ENCODE results near the gene MYBPC3. TPM values are rescaled to one million over a fixed set of nuclear protein-coding genes. Genes with fewer than 3 reads are reported as not detected.

MYBPC3 gene
- polyA plus RNA-seq, 2 of the 4 experiments (the other 2 are of a cell fraction) = 0.05 to 0.06 TPM

DNA sequence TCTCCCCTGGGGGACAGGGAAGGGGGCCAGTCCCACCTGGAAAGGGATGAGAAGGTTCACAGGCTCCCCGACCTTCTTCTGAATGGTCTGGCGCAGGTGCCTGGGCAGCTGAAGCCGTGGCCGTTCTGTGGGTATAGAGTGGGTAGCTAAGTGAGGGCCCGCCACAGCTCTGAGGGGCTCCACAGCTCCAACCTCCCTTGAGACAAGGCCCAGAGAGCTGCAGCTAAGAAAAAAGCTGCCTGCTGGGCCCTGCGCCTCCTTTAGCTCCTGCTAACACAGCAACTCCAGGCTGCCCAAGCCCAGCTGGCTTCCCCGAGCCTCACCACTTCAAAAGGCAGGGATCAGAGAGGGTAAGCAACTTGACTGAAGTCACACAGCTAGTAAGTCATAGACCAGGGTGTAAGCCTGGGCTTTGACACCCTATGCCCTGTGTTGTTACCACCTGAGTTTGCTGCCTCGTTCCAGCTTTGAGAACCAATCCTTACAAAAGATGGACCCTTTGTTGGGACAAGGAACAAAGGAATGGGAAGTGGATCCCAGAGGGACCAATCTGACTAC, 18.5 kb downstream of the MYBPC3 start:
- WGBS (ENCODE audit: missing lambda C conversion rate) = 86% methylated on average over 6 of the region's 8 CpGs
- Histone ChIP-seq H3K4me1 (peaks cover 10% of the 10 kb centered on the region; the same call in 2 of the 3 replicates), H3K27ac (no peak overlapping the region), H3K9me3 (no peaks in the 10 kb centered on the region), H3K4me2 (no peak overlapping the region), H3K4me3 (no peak overlapping the region)
- POLR2A ChIA-PET = no interaction called here
- DNase-seq (ENCODE audit: low read depth in 1 of 2, low spot score in 1 of 2) (no peak), FAIRE-seq (no peak), ATAC-seq (no peak)
- no peak for TF ChIP-seq NR3C1 (IDR thresholded peaks at IDR 0.05)
- TF ChIP-seq ZFP36 (IDR thresholded peaks at IDR 0.05; ENCODE audit: borderline replicate concordance, partially characterized antibody) = peak; percentile 71
- TF ChIP-seq, protein P1, sequence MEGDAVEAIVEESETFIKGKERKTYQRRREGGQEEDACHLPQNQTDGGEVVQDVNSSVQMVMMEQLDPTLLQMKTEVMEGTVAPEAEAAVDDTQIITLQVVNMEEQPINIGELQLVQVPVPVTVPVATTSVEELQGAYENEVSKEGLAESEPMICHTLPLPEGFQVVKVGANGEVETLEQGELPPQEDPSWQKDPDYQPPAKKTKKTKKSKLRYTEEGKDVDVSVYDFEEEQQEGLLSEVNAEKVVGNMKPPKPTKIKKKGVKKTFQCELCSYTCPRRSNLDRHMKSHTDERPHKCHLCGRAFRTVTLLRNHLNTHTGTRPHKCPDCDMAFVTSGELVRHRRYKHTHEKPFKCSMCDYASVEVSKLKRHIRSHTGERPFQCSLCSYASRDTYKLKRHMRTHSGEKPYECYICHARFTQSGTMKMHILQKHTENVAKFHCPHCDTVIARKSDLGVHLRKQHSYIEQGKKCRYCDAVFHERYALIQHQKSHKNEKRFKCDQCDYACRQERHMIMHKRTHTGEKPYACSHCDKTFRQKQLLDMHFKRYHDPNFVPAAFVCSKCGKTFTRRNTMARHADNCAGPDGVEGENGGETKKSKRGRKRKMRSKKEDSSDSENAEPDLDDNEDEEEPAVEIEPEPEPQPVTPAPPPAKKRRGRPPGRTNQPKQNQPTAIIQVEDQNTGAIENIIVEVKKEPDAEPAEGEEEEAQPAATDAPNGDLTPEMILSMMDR (IDR thresholded peaks at IDR 0.05) = no peak
- no peak for TF ChIP-seq ESRRA (IDR thresholded peaks at IDR 0.05; ENCODE audit: borderline replicate concordance, low read length)
- CTCF ChIA-PET = interaction anchor here (0.6 to 2.7 kb wide), 10 partner anchors 10 to 1414 kb away, joined by 3 to 16 read pairs (median 3); partner anchors contain the start of gene NR1H3

DNA sequence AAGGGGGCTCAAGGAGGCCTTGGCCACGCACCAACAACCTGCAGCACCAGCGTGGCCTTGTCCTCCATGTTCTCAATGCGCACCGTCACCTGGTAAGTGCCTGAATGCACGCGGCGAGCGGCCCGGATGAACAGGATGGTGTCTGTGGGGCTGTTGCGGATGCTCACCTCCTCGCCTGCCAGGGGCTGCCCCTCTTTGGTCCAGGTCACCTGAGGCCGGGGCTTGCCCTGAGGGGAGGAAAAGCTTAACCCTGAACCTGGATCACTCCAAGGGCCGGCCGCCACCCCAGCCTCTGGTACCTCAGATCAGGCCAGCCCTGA, 19.0 kb downstream of the MYBPC3 start:
- ChIA-PET CTCF (interaction anchor here (0.6 to 2.7 kb wide), 9 partner anchors 17 to 1413 kb away, joined by 3 to 16 read pairs (median 3); partner anchors contain the start of gene NR1H3), POLR2A (no interaction called here)
- DNase-seq (ENCODE audit: low read depth in 1 of 2, low spot score in 1 of 2) (no peak), ATAC-seq (no peak), FAIRE-seq (no peak)
- no peak overlapping the region for H3K4me3 ChIP-seq
- H3K4me1 ChIP-seq = peaks cover 10% of the 10 kb centered on the region; the same call in 2 of the 3 replicates
- TF ChIP-seq EHMT2 (IDR thresholded peaks at IDR 0.05; ENCODE audit: low read depth) (no peak), MYC (IDR thresholded peaks at IDR 0.05; ENCODE audit: borderline replicate concordance, low read length) (no peak), NFE2L2 (conservative IDR thresholded peaks at IDR 0.05; ENCODE audit: low read length) (no peak), KDM1A (IDR thresholded peaks at IDR 0.05; ENCODE audit: low read depth) (no peak), MAZ (IDR thresholded peaks at IDR 0.05; ENCODE audit: borderline replicate concordance, low read depth, low read length) (no peak), TFCP2L1 (CRISPR knock-in tag; IDR thresholded peaks at IDR 0.05) (no peak), GATA3 (IDR thresholded peaks at IDR 0.05; ENCODE audit: borderline replicate concordance) (no peak), KDM5A (IDR thresholded peaks at IDR 0.05) (no peak), RAD21 (conservative IDR thresholded peaks at IDR 0.05 in 1 of 2, IDR thresholded peaks at IDR 0.05 in 1 of 2) (no peak), MAFK (IDR thresholded peaks at IDR 0.05; ENCODE audit: partially characterized antibody) (no peak), RNF2 (IDR thresholded peaks at IDR 0.05; ENCODE audit: borderline replicate concordance, low read depth) (no peak), ZSCAN20 (CRISPR knock-in tag; IDR thresholded peaks at IDR 0.05) (no peak)
- TF ChIP-seq, protein P2, sequence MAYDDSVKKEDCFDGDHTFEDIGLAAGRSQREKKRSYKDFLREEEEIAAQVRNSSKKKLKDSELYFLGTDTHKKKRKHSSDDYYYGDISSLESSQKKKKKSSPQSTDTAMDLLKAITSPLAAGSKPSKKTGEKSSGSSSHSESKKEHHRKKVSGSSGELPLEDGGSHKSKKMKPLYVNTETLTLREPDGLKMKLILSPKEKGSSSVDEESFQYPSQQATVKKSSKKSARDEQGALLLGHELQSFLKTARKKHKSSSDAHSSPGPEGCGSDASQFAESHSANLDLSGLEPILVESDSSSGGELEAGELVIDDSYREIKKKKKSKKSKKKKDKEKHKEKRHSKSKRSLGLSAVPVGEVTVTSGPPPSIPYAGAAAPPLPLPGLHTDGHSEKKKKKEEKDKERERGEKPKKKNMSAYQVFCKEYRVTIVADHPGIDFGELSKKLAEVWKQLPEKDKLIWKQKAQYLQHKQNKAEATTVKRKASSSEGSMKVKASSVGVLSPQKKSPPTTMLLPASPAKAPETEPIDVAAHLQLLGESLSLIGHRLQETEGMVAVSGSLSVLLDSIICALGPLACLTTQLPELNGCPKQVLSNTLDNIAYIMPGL (CRISPR knock-in tag; IDR thresholded peaks at IDR 0.05; ENCODE audit: borderline replicate concordance) = no peak
- TF ChIP-seq, protein P3, sequence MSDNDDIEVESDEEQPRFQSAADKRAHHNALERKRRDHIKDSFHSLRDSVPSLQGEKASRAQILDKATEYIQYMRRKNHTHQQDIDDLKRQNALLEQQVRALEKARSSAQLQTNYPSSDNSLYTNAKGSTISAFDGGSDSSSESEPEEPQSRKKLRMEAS (IDR thresholded peaks at IDR 0.05) = no peak
- TF ChIP-seq, protein P4, sequence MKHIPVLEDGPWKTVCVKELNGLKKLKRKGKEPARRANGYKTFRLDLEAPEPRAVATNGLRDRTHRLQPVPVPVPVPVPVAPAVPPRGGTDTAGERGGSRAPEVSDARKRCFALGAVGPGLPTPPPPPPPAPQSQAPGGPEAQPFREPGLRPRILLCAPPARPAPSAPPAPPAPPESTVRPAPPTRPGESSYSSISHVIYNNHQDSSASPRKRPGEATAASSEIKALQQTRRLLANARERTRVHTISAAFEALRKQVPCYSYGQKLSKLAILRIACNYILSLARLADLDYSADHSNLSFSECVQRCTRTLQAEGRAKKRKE (CRISPR knock-in tag; IDR thresholded peaks at IDR 0.05; ENCODE audit: low read depth) = no peak
- TF ChIP-seq, protein P5, sequence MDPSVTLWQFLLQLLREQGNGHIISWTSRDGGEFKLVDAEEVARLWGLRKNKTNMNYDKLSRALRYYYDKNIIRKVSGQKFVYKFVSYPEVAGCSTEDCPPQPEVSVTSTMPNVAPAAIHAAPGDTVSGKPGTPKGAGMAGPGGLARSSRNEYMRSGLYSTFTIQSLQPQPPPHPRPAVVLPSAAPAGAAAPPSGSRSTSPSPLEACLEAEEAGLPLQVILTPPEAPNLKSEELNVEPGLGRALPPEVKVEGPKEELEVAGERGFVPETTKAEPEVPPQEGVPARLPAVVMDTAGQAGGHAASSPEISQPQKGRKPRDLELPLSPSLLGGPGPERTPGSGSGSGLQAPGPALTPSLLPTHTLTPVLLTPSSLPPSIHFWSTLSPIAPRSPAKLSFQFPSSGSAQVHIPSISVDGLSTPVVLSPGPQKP (IDR thresholded peaks at IDR 0.05; ENCODE audit: low read depth, low read length) = no peak
- TF ChIP-seq, protein P6, sequence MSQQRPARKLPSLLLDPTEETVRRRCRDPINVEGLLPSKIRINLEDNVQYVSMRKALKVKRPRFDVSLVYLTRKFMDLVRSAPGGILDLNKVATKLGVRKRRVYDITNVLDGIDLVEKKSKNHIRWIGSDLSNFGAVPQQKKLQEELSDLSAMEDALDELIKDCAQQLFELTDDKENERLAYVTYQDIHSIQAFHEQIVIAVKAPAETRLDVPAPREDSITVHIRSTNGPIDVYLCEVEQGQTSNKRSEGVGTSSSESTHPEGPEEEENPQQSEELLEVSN (IDR thresholded peaks at IDR 0.05; ENCODE audit: borderline replicate concordance, low read depth) = no peak
- 95% methylated on average over 11 of the region's 14 CpGs for WGBS (ENCODE audit: missing lambda C conversion rate)
- H3K27ac ChIP-seq = no peak overlapping the region
- no peak overlapping the region for H3K4me2 ChIP-seq
- no peaks in the 10 kb centered on the region for H3K9me3 ChIP-seq
